HG02588 (cell line): ENCODE data around the gene CRLF1.

Experiments
- ATAC-seq: cut with Tn5 transposase; IDR thresholded peaks from one replicate; pipeline ENCODE4 v1.9.1; 2021; ENCODE audit warnings: mild to moderate bottlenecking, moderate library complexity; ENCODE audit not compliant: unreplicated experiment

The CRLF1 gene

DNA sequence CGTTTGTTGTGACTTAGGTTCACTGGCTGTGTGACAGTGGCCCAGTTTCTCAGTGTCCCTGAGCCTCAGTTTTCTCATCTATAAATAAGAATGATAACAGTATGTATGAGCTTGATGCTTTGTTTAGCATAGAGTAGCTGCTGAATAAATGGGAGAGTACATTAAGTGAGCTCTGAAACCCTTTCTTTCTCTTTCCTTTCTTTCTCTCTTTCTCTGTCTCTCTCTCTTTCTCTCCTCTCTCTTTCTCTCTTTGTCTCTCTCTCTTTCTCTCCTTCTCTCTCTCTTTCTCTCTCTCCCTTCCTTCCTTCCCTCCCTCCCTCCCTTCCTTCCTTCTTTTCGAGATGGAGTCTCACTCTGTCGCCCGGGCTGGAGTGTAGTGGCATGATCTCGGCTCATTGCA, 46.9 kb downstream of the CRLF1 start:
- no peak for ATAC-seq

DNA sequence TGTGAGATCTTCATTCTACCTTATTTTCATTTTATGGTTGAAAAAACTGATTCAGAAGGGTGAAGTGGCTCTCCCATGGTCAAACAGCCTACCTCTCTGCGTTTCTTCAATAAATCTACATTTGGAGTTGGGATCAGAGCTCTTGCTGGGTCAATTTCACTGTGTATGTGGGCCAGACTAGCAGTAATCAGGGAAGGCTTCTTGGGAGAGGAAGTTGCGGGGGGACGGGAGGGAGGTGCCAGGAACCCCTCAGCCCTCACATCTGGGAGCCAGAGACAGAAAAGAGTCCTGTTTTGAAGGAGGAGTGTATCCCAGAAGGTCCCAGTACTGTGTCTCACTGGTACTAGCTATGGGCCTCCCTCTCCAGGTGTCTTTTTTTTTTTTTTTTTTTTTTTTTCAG, 48.0 kb downstream of the CRLF1 start:
- no peak for ATAC-seq

DNA sequence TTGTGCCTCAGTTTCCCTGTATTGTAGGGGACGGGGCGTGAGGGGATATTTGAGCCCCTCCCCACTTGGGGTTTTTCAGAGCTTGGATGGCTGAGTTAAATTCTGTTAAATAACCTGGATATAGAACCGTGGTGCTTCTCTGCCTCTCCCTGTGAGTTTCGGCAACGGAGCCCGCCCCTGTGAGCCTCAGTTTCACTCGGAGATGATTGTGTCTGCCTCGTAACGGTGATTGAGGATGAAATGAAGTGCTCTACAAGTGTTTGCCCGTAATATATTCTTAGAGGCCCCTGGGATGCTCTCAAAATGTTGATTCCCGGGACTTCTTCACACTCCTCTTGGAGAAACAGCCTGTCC, 48.4 kb downstream of the CRLF1 start:
- ATAC-seq = no peak

- ATAC-seq = peak; percentile 87
Measured at GRCh38 chr19:18557411-18558201, 49.0 kb downstream of the CRLF1 start, which contains the start of gene KXD1. Gene KXD1, plus strand, starts transcription at chr19:18557870. Its CDS starts 4,187 bp downstream, at chr19:18562057.

DNA sequence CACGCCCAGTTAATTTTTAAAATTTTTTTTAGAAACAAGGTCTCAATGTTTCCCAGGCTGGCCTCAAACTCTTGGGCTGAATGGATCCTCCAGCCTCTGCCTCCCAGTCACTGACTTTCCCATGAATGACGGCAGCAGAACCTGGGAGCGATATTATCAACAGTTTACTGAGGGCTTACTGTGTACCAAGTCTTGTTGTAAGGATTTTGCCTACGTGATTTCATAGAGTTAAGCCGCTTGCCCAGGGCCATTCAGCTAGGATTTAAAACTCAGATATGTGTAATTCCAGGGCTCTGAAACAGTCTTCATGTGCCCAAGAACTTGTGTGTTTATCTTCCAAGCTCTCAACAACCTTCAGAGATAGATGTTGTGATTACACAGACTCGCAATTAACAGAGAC, 55.0 kb downstream of the CRLF1 start:
- no peak for ATAC-seq

- ATAC-seq = peak; percentile 40
Measured at GRCh38 chr19:18543814-18544475, 62.7 kb downstream of the CRLF1 start.
